Measurements from ENCODE around the gene CDC42SE2.
A peak's percentile ranks its signal among the peaks of the same experiment; 100 is the strongest.
"Not testable (repeated sequence)": the region's sequence is repeated elsewhere in the genome, so short reads cannot be mapped to it uniquely, and the experiment has no call there.

The CDC42SE2 gene

GRCh38 chr5:131363811-131364506 is 100.1 kb downstream of the CDC42SE2 start:
- DNase-seq (ENCODE audit: low read depth in 1 of 2, low spot score in 1 of 2), result no peak

- no peak for DNase-seq (ENCODE audit: low read depth in 1 of 2, low spot score in 1 of 2)
Measured at GRCh38 chr5:131364507-131365050, 100.7 kb downstream of the CDC42SE2 start.

- no peak for DNase-seq (ENCODE audit: low read depth in 1 of 2, low spot score in 1 of 2)
Measured at GRCh38 chr5:131366428-131366827, 102.6 kb downstream of the CDC42SE2 start.

- DNase-seq (ENCODE audit: low read depth in 1 of 2, low spot score in 1 of 2), result no peak
Measured at GRCh38 chr5:131367219-131367860, 103.5 kb downstream of the CDC42SE2 start.

GRCh38 chr5:131368866-131369265 is 105.0 kb downstream of the CDC42SE2 start:
- no peak for DNase-seq (ENCODE audit: low read depth in 1 of 2, low spot score in 1 of 2)

GRCh38 chr5:131369558-131369957 is 105.7 kb downstream of the CDC42SE2 start:
- no peak for DNase-seq (ENCODE audit: low read depth in 1 of 2, low spot score in 1 of 2)

GRCh38 chr5:131371835-131372234 is 108.0 kb downstream of the CDC42SE2 start:
- DNase-seq (ENCODE audit: low read depth in 1 of 2, low spot score in 1 of 2), result no peak

- DNase-seq (ENCODE audit: low read depth in 1 of 2, low spot score in 1 of 2), result no peak
Measured at GRCh38 chr5:131373265-131373664, 109.4 kb downstream of the CDC42SE2 start.

GRCh38 chr5:131375351-131375750 is 111.5 kb downstream of the CDC42SE2 start:
- no peak for DNase-seq (ENCODE audit: low read depth in 1 of 2, low spot score in 1 of 2)

GRCh38 chr5:131377346-131377745 is 113.5 kb downstream of the CDC42SE2 start:
- no peak for DNase-seq (ENCODE audit: low read depth in 1 of 2, low spot score in 1 of 2)

- DNase-seq (ENCODE audit: low read depth in 1 of 2, low spot score in 1 of 2), result no peak
Measured at GRCh38 chr5:131377785-131378325, 114.0 kb downstream of the CDC42SE2 start.

- DNase-seq (ENCODE audit: low read depth in 1 of 2, low spot score in 1 of 2), result no peak
Measured at GRCh38 chr5:131378721-131379541, 115.1 kb downstream of the CDC42SE2 start.

- peak; percentile 22 to 57 for DNase-seq (ENCODE audit: low read depth in 1 of 2, low spot score in 1 of 2)
Measured at GRCh38 chr5:131379723-131380122, 115.9 kb downstream of the CDC42SE2 start.

- not testable (repeated sequence) for DNase-seq (ENCODE audit: low read depth in 1 of 2, low spot score in 1 of 2)
Measured at GRCh38 chr5:131380238-131380637, 116.4 kb downstream of the CDC42SE2 start.

GRCh38 chr5:131381021-131381420 is 117.2 kb downstream of the CDC42SE2 start:
- DNase-seq (ENCODE audit: low read depth in 1 of 2, low spot score in 1 of 2), result no peak

- no peak for DNase-seq (ENCODE audit: low read depth in 1 of 2, low spot score in 1 of 2)
Measured at GRCh38 chr5:131381777-131382176, 117.9 kb downstream of the CDC42SE2 start.

GRCh38 chr5:131382407-131383395 is 118.8 kb downstream of the CDC42SE2 start:
- DNase-seq (ENCODE audit: low read depth in 1 of 2, low spot score in 1 of 2), result peak in 1 of 2 donors; percentile 15

GRCh38 chr5:131384173-131384572 is 120.3 kb downstream of the CDC42SE2 start:
- DNase-seq (ENCODE audit: low read depth in 1 of 2, low spot score in 1 of 2), result no peak

GRCh38 chr5:131384616-131385214 is 120.9 kb downstream of the CDC42SE2 start:
- peak in 1 of 2 donors; percentile 32 for DNase-seq (ENCODE audit: low read depth in 1 of 2, low spot score in 1 of 2)

- no peak for DNase-seq (ENCODE audit: low read depth in 1 of 2, low spot score in 1 of 2)
Measured at GRCh38 chr5:131386124-131386523, 122.3 kb downstream of the CDC42SE2 start.

Measured in activated T-helper 1 cell treated with anti-CD3 and anti-CD28 coated beads, Interleukin-2, amount 50 U/mL, for 16 hours (primary cell).